Activated naive CD4-positive, alpha-beta T cell (primary cell): Measurements from ENCODE around the gene NELFB.

Experiments
- DNase-seq, 4 experiments: peaks; one replicate each; lab custom pipeline; 2025; lab: John Stamatoyannopoulos, UW

Gene NELFB

GRCh38 chr9:137314561-137315560 lies 59.7 kb downstream of the NELFB start:
- no peak for DNase-seq

- no peak for DNase-seq
These were observed 60.5 kb downstream of the NELFB start for GRCh38 chr9:137315581-137316011.

DNA sequence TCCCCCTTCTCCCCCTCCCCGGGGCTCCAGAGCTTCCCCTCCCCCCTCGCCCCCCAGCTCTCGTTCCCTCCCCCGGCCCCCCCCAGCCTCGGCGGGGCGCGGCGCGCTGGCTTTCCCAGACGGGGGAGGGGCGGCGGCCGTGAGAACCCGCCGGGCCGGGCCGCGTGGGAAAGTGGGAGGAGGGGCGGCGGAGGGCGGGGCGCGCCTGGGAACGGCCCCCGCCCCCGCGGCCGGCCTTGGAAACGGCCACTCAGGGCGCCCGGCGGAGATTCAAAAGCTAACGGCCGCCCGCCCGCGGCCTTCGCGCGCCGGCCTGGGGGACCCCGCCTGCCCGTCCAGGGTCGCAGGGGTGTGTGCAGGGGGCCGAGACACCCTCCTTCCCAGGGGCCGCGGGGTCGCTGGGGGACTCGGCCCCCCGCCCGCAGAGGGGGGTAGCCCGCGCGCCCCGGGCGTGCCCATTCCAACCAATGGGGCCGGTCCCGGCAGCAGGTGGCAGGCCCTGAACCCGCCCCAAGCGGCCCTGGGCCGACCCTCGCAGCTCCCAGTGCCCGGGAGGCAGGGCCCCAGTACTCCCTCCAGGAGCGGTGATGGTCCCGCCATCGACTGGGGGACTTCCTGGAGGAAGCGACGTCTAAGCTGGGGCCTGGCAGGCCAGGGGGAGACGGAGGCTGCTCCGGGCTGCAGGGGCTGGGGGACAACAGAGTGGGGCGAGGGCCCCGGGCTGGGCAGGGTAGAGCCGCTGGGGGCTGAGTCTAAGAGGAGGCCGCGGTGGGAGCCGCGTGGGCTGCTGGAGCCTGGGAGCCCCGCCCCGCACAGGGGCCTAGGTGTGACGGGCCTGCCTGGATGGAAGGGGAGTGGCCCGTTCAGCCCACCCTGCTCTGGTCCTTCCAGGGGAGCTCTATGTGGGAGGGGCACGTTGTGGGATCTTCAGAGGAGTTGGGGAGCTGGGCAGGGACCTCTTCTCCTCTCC lies 61.2 kb downstream of the NELFB start:
- DNase-seq, result no peak

- no peak for DNase-seq
These were observed 62.0 kb downstream of the NELFB start for GRCh38 chr9:137317021-137317717.

DNA sequence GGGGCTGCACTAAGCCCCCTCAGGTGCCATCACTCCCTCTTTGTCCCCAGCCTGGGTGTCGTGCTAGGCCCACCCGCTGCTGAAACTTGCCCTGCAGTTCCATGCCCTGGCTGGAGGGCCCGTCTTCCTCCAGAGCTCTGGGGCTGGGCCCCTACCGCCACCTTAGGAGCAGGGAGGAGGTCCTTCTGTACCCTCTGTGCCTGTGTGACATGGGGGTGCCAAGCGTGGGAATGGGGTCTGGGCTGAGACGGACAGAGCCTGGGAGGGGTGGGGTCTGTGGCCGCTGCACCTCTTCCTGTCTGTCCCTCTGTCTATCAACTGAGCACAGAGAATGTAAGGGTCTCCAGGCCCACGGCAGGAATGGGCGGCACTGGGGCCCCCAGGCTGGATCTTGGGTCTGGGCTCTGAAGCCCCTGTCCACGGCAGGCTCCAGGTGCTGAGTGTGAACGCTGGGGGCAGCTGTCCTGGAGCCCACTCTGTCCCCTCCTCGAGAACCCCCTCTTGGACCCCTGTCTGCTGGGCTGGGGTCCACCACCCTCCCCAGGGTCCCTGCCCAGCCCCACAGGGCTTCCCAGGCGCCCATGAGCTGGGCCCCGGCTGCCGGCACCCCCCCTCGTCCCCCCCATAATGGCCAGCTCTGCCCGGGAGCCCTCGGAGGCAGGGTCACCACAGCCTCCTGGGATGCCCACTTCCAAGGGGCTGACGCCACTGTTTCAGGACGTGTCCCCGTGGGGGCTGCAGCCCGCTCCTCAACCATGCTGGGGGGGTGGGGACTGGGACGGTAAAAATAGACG lies 62.8 kb downstream of the NELFB start:
- DNase-seq, result no peak

DNA sequence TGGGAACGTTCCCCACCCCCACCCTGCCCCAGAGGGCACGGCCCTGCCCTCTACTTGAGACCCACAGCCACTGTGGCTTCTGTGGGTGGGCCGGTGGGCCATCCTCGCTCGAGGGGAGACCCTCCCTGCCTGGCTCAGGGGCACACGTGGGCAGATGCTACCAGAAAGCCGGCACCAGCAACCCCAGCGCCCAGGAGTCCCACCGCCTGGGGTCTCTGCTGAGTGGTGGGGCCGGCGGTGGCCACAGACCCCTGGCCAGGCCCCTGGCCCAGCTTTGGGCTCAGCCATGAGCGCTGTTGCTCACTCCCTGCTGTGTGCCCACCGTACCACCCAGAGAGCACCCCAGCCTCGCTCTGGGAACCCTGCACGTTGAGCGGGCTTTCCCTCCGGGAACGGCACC lies 63.5 kb downstream of the NELFB start:
- DNase-seq, result no peak

- DNase-seq, result no peak
These were observed 64.0 kb downstream of the NELFB start for GRCh38 chr9:137319011-137319738.

DNA sequence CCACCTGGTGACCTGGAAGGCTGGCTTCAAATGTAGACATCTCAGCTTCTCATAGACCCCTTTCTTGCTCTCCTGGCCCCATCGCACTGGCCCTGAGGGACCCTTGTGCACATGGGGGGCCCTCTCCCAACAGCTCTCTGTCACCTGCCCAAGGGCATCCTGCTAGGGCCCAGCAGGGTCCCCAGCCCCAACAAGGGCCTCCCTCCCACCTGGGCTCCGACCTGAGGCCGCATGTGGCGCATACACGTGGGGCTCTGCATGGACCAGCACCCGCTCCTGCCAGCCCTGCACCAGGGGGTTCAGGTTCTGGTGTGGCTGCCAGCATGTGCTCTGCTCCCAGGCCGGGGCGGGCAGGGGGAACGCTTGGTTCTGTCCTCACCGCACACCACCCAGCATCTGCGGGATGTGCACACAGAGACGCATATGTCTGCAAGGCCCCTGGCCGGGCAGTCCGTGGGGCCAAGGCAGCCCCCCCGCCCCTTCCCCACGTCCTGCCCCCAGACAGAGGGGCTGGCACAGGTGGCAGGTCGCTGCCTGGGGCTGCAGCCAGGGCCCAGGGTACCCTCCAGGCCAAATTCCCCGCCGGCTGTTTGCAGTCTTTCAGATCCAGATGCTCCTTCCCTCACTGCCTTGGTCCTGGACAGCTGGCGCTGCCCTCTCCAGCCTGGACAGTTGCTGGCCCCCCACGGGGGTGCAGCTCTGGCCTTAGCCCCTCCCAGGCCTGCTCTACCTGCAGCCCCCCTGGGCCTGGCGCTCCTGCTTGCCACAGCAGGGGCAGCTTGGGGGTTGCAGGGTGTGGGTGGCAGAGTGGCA lies 64.8 kb downstream of the NELFB start:
- DNase-seq, result no peak

- no peak for DNase-seq
These were observed 65.6 kb downstream of the NELFB start for GRCh38 chr9:137320555-137321384.

DNA sequence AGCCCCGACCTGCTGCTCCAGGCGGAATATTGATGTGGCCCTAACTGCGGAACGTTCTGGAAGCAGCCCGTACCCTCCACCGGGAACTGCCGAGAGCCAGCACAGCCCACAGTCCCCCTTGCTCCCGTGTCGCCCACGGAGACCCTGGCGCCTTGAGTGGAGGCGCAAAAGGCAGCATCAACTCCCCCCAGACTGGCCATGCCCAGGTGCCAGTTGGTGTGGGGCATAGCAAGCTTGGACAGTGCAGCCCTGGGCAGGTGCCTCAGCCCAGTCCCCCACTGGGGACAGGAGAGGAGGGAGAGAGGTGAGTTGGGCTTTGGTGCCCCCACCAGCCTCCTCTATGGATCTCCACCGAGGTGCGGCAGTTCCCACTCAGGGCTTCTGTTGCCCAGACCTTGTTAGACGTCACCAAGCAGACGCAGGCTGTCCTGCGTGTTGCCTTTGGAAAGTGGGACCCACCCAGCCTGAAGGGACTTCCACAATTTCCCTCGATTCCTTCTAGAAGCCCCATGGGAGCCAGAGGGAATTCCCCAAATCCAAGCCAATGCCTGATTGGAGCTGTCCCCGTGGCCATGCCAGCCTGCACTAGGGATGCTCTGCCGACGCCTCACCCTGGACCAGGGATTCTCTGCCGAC lies 66.7 kb downstream of the NELFB start:
- no peak for DNase-seq
